ENCODE measurements around the gene PLXDC1.
"Not testable (repeated sequence)": the region's sequence is repeated elsewhere in the genome, so short reads cannot be mapped to it uniquely, and the experiment has no call there.

PLXDC1 gene

DNA sequence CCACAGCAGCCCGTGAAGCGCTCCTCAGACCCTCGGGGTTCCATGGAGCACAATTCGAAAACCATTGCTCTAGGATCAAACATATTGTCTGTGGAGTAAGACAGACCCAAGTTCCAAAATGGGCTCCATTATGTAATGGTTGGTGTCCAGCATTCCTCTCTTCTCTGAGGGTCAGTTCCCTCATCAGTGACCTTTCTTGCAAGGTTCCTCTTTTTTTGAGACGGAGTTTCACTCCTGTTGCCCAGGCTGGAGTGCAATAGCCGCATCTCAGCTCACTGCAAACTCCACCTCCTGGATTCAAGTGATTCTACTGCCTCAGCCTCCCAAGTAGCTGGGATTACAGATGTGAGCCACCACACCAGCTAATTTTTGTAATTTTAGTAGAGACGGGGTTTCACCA is 28.4 kb downstream of the PLXDC1 start:
- DNase-seq (ENCODE audit: low read depth) = no peak
- no peak overlapping the region for H3K4me3 ChIP-seq (ENCODE audit: control insufficient read depth, low read depth, low read length)
- TF ChIP-seq, protein P1, sequence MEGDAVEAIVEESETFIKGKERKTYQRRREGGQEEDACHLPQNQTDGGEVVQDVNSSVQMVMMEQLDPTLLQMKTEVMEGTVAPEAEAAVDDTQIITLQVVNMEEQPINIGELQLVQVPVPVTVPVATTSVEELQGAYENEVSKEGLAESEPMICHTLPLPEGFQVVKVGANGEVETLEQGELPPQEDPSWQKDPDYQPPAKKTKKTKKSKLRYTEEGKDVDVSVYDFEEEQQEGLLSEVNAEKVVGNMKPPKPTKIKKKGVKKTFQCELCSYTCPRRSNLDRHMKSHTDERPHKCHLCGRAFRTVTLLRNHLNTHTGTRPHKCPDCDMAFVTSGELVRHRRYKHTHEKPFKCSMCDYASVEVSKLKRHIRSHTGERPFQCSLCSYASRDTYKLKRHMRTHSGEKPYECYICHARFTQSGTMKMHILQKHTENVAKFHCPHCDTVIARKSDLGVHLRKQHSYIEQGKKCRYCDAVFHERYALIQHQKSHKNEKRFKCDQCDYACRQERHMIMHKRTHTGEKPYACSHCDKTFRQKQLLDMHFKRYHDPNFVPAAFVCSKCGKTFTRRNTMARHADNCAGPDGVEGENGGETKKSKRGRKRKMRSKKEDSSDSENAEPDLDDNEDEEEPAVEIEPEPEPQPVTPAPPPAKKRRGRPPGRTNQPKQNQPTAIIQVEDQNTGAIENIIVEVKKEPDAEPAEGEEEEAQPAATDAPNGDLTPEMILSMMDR (IDR thresholded peaks at IDR 0.05; ENCODE audit: control insufficient read depth, insufficient read depth, low read depth, low read length, missing control alignments) = no peak

DNA sequence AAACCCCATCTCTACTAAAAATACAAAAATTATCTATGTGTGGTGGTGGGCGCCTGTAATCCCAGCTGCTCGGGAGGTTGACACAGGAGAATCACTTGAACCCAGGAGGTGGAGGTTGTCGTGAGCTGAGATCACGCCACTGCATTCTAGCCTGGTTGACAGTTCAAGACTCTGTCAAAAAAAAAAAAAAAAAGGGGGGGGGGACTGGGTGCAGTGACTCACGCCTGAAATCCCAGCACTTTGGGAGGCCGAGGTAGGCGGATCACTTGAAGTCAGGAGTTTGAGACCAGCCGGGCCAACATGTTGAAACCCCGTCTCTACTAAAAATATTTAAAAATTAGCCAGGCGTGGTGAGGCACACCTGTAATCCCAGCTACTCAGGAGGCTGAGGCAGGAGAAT is 29.5 kb downstream of the PLXDC1 start:
- not testable (repeated sequence) for H3K4me3 ChIP-seq (ENCODE audit: control insufficient read depth, low read depth, low read length); DNase-seq (ENCODE audit: low read depth)

DNA sequence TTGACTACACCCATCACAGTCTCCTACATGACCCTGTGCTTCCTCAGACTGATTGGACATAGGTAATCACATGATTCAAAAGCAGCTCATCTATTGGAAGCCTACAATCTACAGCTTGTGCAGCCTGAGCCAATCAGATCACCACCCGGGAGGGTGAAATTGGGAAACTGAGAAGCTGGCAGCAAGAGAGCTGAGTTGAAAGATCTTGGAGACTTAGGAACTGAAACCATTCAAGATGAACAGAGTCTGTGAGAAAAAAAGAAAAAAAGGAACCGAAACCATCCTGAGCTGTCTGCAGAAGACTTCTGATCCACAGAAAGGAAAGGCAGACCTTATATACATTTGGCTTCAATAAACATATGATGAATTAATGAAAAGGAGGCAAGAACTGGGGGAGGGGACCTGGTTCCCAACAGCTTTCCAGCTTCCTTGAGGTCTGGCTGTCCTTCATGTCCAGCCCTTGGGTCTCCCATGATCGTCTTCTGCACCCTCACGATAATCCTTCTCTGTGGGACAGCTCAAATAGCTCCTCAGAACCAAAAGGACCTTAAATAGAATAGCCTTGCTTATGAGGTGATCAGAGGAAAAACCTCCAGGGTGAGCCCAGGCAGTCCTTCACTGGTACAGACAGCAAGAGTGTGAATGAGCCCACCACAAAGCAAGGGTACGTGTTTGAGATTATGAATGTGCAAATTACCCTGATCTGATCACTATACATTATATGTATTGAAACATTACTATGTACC is 32.6 kb downstream of the PLXDC1 start:
- no peak for DNase-seq (ENCODE audit: low read depth)
- TF ChIP-seq, protein P1 (IDR thresholded peaks at IDR 0.05; ENCODE audit: control insufficient read depth, insufficient read depth, low read depth, low read length, missing control alignments) = no peak
- H3K4me3 ChIP-seq (ENCODE audit: control insufficient read depth, low read depth, low read length) = no peak overlapping the region

DNA sequence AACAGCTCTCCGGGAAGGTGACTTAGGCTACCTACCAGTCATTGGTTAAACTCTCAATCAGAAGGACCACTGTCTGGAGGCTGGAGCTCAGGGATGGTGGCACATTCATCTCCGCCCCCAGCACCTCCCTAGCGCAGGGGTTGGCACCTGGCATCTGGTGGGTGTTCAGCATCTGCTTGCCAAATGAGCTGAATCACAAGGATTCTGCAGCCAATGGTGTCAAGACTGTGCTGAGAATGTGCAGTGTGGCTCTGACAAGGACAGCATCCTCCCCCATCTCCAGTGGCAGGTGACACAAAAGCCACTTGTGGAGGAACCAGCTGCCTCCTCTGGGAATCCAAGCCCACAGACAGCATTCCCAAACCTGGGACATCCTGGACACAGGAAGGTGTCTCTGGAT is 35.2 kb downstream of the PLXDC1 start:
- TF ChIP-seq, protein P1 (IDR thresholded peaks at IDR 0.05; ENCODE audit: control insufficient read depth, insufficient read depth, low read depth, low read length, missing control alignments) = no peak
- H3K4me3 ChIP-seq (ENCODE audit: control insufficient read depth, low read depth, low read length) = no peak overlapping the region
- DNase-seq (ENCODE audit: low read depth) = no peak

DNA sequence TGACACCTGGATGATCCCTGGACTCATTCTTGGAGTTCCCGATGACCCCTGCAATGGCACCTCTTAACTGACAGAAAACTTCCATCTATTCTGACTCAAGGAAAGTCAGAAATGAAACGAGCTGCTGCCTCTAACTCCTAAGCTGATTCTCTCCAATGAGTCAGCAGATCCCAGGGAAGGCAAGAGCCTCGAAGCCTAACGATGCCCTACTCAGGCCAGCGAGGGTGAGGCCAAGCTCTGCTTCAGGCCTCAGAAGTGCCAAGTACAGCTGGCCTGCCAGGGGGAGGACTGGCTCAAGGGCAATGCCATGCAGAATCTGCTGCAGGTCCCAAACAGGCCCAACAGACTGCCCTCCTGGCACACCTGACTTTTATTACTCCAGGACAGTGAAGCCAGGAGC is 36.3 kb downstream of the PLXDC1 start:
- H3K4me3 ChIP-seq (ENCODE audit: control insufficient read depth, low read depth, low read length) = no peak overlapping the region
- TF ChIP-seq, protein P1 (IDR thresholded peaks at IDR 0.05; ENCODE audit: control insufficient read depth, insufficient read depth, low read depth, low read length, missing control alignments) = no peak
- peak; percentile 16 for DNase-seq (ENCODE audit: low read depth)

DNA sequence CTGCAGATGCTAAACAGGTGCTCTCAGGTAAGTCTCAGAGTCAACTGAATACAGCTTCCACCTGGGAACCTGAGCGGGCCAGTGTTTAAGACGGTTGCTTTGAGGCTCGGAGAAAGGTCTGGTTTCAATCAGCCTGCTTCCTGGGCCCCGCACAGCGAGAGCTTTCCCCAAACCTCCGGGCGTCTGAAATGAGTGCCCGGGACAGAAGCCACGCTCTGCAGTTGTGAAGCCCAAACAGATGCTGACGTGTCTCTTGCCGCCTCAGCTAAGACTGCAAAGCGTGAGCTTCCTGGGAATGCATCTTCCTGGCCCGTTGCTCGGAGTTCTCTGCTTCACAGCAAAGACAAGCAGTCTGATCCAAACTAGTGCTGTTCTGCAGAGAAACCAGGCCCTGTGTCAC is 36.7 kb downstream of the PLXDC1 start:
- H3K4me3 ChIP-seq (ENCODE audit: control insufficient read depth, low read depth, low read length) = no peak overlapping the region
- DNase-seq (ENCODE audit: low read depth) = peak; percentile 23
- TF ChIP-seq, protein P1 (IDR thresholded peaks at IDR 0.05; ENCODE audit: control insufficient read depth, insufficient read depth, low read depth, low read length, missing control alignments) = no peak

DNA sequence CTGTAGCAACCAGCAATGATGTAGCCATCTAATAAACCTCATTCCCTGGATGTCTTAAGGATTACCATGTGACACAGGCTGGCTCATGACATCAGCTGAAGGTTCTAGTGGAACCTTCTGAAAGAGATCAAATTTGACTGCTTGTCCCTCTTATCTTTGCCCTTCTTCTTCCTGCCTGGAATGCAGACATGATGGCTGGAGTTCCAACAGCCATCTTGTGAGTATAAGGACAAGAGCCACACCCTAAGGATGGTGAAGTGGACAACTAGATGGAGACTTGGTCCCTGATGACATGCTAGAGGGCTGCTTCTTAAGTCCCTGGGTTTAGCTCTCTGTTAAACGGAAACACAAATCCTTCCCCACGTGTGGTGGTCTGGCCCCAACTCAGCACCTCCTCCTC is 37.6 kb downstream of the PLXDC1 start:
- no peak for DNase-seq (ENCODE audit: low read depth)
- H3K4me3 ChIP-seq (ENCODE audit: control insufficient read depth, low read depth, low read length) = no peak overlapping the region
- TF ChIP-seq, protein P1 (IDR thresholded peaks at IDR 0.05; ENCODE audit: control insufficient read depth, insufficient read depth, low read depth, low read length, missing control alignments) = no peak
